ENCODE measurements around the gene THSD7B. TPM values are rescaled to one million over a fixed set of nuclear protein-coding genes. Genes with fewer than 3 reads are reported as not detected.

Gene THSD7B
- total and polyA plus RNA-seq, 2 of the 8 experiments (the other 6 are each of a cell fraction or from before 2014, with no cell fraction given): 0.60 to 2.9 TPM

- H3K4me1 ChIP-seq (replicated peaks in 1 of 4; ENCODE audit: control insufficient read depth in 3 of 4, insufficient read depth in 4 of 4, low read length in 3 of 4): 0 out of 7 replicates have a peak, but pooled peaks cover 0 to 3% (median 0%) of the 10 kb centered on the region in 4 experiments
- H4K8ac ChIP-seq (ENCODE audit: extremely low read depth, insufficient read depth, low read length): no peak overlapping the region
These were observed 395.9 kb downstream of the THSD7B start for GRCh38 chr2:137161250-137161649.

More at GRCh38 chr2:137161250-137161649, 395.9 kb downstream of the THSD7B start:
- TF ChIP-seq SAP30 (IDR thresholded peaks at IDR 0.05; ENCODE audit: insufficient read depth, insufficient replicate concordance, low read length): no peak
- no peak for TF ChIP-seq RAD21 (IDR thresholded peaks at IDR 0.05 in 1 of 2, conservative IDR thresholded peaks at IDR 0.05 in 1 of 2; ENCODE audit: low read depth in 2 of 2, low read length in 2 of 2)
- TF ChIP-seq SUZ12 (IDR thresholded peaks at IDR 0.05; ENCODE audit: low read length): no peak
- TF ChIP-seq EZH2 (IDR thresholded peaks at IDR 0.05; ENCODE audit: low read depth, low read length, severe bottlenecking): no peak
- no peak for TF ChIP-seq ZNF274 (IDR thresholded peaks at IDR 0.05; ENCODE audit: borderline replicate concordance, extremely low read depth, low read length)
- TF ChIP-seq PHF8 (conservative IDR thresholded peaks at IDR 0.05; ENCODE audit: low read depth, low read length): no peak
- no peak for TF ChIP-seq TAF1 (IDR thresholded peaks at IDR 0.05; ENCODE audit: low read depth, low read length)
- no peak for TF ChIP-seq TBP (IDR thresholded peaks at IDR 0.05; ENCODE audit: low read depth, low read length)
- TF ChIP-seq EP300 (IDR thresholded peaks at IDR 0.05; ENCODE audit: borderline replicate concordance in 1 of 2, low read depth in 2 of 2, low read length in 2 of 2): no peak
- TF ChIP-seq GABPA (IDR thresholded peaks at IDR 0.05; ENCODE audit: borderline replicate concordance, insufficient read depth, low read length): no peak
- TF ChIP-seq, protein P1, sequence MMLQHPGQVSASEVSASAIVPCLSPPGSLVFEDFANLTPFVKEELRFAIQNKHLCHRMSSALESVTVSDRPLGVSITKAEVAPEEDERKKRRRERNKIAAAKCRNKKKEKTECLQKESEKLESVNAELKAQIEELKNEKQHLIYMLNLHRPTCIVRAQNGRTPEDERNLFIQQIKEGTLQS (IDR thresholded peaks at IDR 0.05; ENCODE audit: insufficient read depth, low read depth, low read length): no peak
- no peak for TF ChIP-seq ASH2L (IDR thresholded peaks at IDR 0.05; ENCODE audit: low read length)
- TF ChIP-seq CEBPB (IDR thresholded peaks at IDR 0.05; ENCODE audit: low read depth, low read length): no peak
- H4K5ac ChIP-seq (ENCODE audit: insufficient read length, low read depth, low read length): no peak overlapping the region
- H3K23me2 ChIP-seq (ENCODE audit: low read depth, low read length): no peaks in the 10 kb centered on the region
- H3K56ac ChIP-seq (replicated peaks; ENCODE audit: insufficient read length, low read depth, low read length): no peak overlapping the region
- FAIRE-seq (no peak), DNase-seq (ENCODE audit: low read depth in 1 of 2, low spot score in 2 of 2) (no peak)
- H2BK20ac ChIP-seq (ENCODE audit: low read length): no peak overlapping the region
- no peaks in the 10 kb centered on the region for H3K27me3 ChIP-seq (replicated peaks in 1 of 4; ENCODE audit: control insufficient read depth in 3 of 4, extremely low read depth in 1 of 4, insufficient read depth in 3 of 4, low read length in 3 of 4)
- H3K36me3 ChIP-seq (ENCODE audit: control insufficient read depth in 2 of 4, insufficient read depth in 4 of 4, low read length in 3 of 4): no peaks in the 10 kb centered on the region
- no peak overlapping the region for H3K4ac ChIP-seq (replicated peaks; ENCODE audit: insufficient read length, low read depth, low read length)
- H4K20me1 ChIP-seq (replicated peaks in 1 of 2; ENCODE audit: control insufficient read depth in 1 of 2, insufficient read depth in 2 of 2, low read length in 2 of 2): no peaks in the 10 kb centered on the region
- no peak overlapping the region for H4K91ac ChIP-seq (replicated peaks; ENCODE audit: insufficient read length, low read length)
- H3K79me2 ChIP-seq (ENCODE audit: control insufficient read depth in 1 of 2, insufficient read depth in 2 of 2, low read length in 2 of 2): no peaks in the 10 kb centered on the region
- H2BK12ac ChIP-seq (ENCODE audit: low read depth, low read length): no peak overlapping the region
- H3K4me3 ChIP-seq (ENCODE audit: extremely low read depth in 1 of 4, insufficient read depth in 2 of 4, low read depth in 3 of 4, low read length in 4 of 4): no peak overlapping the region
- no peak overlapping the region for H3K4me2 ChIP-seq (ENCODE audit: insufficient read depth in 1 of 2, low read depth in 2 of 2, low read length in 2 of 2)
- ChIA-PET POLR2A (ENCODE audit: partially characterized antibody) (no interaction called here), CTCF (ENCODE audit: partially characterized antibody) (interaction anchor here (1.4 kb wide), 1 partner anchor 12 kb away, joined by 5 read pairs; no protein-coding TSS in a partner anchor)
- no peaks in the 10 kb centered on the region for H3K9me3 ChIP-seq (ENCODE audit: insufficient read depth in 2 of 2, low read depth in 1 of 2, low read length in 1 of 2)
- H2BK15ac ChIP-seq (ENCODE audit: low read length): no peak overlapping the region
- H3K9ac ChIP-seq (replicated peaks in 1 of 4; ENCODE audit: extremely low read depth in 1 of 4, low read depth in 3 of 4, low read length in 3 of 4): no peak overlapping the region
- no peak overlapping the region for H2BK120ac ChIP-seq (replicated peaks; ENCODE audit: low read depth, low read length)
- no peak overlapping the region for H3K18ac ChIP-seq (ENCODE audit: extremely low read depth, low read length)
- H3K14ac ChIP-seq (ENCODE audit: insufficient read length): no peak overlapping the region
- no peak overlapping the region for H3K27ac ChIP-seq (ENCODE audit: low read depth, low read length)
- H3K79me1 ChIP-seq (ENCODE audit: low read depth, low read length): no peaks in the 10 kb centered on the region
- H2BK5ac ChIP-seq (ENCODE audit: low read depth, low read length): no peak overlapping the region
- no peak overlapping the region for H2AFZ ChIP-seq (ENCODE audit: low read length)
- no peak overlapping the region for H2AK5ac ChIP-seq (ENCODE audit: low read depth, low read length)
- H3K23ac ChIP-seq (ENCODE audit: insufficient read length): no peak overlapping the region
